HL-60/S4 treated with retinoic acid at 250 ng/mL for 4 days and 3 days (cell line): ENCODE data around the gene DUOX1.
"Not testable (repeated sequence)": the region's sequence is repeated elsewhere in the genome, so short reads cannot be mapped to it uniquely, and the experiment has no call there.

Experiments
- in situ Hi-C: fragments of 300-500 bp; cut with MboI; formaldehyde crosslinking; loops from 2 replicates; pipeline ENCODE4 v1.7.0; 2022; ENCODE audit warnings: low sequenced_read_pairs

The DUOX1 gene

DNA sequence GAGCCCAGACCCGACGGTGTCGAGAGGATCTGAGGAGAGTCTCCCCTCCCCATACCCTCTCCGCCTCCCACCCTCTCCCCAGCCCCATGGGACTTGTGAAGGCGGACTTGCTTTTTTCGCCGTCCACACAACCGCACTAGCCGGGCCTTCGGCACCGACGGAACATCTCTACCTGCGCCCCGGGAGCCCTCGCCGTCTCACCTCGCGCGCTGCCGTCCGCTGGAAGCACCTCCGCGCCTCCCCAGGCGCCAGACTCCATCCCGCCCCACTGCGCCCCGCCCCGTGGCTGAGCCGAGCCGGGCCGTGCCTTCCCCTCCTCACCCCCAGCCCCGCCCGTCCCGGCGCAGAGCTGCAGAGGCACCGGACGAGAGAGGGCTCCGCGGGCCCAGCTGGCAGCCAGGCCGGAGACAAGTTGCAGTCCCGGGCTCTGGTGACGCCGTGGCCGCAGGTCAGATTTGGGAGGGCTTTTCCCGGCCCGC lies at the start of gene DUOX1, which contains the start of gene DUOXA1:
Gene DUOX1 (plus strand): TSS at position 344 of the 479 bp plus-strand sequence. CDS start 1,973 bp downstream, outside the sequence.
Gene DUOXA1 (minus strand): TSS at position 229 of the 479 bp plus-strand sequence. CDS start 6,865 bp downstream, outside the sequence.
- in situ Hi-C loops = no loop called here

DNA sequence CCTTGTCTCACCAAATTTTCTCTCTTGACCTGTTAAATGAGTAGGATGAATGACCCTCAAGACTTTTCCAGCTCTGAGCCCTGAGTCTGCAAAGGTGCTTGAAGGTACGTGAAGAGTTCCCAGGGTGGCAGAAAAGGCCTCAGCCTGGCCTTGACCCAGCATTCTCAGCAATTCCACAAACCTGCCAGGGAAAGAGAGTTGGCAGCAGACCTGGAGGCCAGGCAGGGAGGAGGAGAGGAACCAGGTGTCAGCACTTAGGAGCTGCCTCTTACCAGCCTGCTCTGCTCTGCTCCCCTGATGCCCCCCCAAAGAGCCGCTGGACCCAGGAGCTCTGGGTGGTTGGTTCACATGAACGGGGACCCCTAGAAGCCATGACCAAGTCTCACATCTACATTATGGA lies 49.2 kb upstream of the DUOX1 start:
- in situ Hi-C loops = not testable (repeated sequence)

DNA sequence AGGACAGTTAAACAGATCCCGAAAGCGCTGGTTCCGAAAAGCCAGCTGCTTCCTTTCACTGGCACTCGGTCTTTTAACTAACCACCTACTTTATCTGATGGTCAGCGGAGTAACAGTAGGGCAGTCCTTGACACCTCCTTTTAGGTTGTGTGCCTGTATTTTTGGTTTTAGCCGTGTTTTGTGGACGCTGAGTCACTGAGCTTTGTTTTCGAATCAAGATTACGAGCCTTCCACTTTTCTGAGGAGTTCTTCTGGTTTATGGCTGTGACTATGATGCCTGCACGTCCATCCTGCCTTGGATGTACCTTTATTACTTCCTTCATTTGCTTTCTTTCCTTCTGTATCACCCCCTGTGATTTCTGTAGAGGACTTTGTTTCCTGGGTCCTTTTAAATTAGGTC lies 47.4 kb upstream of the DUOX1 start:
- in situ Hi-C loops = not testable (repeated sequence)

DNA sequence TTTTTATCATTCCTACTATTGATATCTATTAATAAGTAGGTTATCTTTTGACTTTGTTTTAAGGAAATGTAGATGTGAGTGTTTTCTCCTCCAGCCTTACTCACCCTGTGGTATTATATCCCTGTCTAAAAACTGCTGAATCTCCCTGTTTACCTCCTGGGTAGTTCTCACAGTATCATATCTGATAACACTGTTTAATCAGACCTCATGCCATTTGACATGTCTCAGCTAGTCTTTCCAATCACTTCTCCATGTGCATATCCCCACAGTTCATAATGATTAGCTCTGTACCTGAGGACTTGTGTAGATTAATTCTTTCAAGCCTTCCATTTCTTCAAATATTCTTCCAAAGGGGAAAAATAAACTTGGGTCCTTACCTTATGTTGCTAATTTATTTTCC lies 46.6 kb upstream of the DUOX1 start:
- in situ Hi-C loops = no loop called here

DNA sequence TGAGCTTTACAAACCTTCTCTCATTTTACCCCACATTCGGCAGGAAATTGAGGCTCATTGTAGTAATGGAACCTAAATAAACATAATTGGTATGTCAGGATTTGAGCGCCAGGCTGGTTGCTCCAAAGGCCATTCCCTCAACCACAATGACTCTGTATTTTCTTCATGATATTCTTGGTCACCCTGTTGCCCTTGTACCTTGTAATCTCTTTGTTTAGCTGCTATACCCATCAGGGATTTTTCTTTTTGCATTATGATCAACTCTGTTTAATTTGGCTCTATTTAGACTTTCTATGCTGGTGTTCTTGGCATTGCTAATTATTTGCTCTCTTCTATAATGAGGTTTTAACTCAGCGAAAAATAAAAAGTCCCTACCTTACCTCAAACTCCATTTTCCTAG lies 45.6 kb upstream of the DUOX1 start:
- in situ Hi-C loops = no loop called here

DNA sequence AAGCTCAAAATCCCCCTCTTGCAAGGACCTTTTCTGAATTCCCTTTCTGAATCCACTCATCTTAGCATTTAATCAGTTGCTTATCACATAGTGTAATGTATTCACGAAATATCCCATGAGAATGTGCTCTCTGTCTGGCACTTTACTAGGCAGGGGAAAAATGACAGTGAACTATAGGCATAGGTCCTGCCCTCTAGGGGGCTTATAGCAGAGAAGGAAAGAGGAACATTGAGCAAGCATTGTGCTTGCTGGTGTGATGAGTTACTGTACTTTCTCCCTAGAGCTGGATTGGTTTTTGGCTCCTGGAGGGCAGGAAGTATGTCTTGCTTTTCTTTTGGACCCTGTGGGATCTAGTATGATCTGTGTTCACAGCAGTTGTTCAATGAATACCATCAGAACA lies 42.3 kb upstream of the DUOX1 start:
- in situ Hi-C loops = no loop called here

DNA sequence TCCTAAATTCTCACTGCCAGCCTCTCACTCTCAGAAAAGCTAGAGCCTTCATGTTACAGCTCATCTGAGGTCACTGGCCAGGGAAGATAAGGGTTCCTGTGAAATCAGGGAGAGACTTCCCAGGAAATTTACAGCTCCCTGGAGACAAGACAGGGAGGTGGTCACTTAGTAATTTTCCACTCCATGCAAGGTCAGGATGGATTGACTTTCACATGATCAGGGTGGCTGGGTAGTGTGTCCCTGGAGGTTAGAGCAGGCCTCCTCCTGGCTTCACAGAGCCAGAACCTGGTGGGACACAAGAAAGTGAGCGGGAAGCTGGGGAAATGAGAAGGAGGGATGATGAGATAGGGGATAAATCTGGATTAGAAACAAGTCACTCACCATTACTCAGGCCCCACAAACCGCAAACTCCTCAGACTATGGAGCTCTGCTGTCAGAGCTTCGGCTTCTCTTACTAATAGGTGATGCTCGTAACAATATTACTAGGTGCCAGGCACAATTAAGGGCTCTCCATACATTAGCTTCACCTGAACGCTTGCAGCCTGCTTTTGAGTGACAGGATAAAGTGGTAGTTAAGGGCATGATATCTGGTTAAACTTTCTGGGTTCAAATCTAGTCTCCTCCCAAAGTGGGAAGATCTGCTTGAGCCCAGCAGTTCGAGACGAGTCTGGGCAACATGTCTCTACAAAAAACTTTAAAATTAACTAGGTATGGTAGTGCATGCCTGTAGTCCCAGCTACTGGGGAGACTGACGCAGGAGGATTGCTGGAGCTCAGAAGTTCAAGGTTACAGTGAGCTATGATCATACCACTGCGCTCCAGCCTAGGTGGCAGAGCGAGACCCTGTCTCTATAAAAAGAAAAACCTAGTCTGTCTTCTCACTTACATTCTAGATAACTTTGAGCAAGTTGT lies 40.7 kb upstream of the DUOX1 start:
- in situ Hi-C loops = no loop called here

DNA sequence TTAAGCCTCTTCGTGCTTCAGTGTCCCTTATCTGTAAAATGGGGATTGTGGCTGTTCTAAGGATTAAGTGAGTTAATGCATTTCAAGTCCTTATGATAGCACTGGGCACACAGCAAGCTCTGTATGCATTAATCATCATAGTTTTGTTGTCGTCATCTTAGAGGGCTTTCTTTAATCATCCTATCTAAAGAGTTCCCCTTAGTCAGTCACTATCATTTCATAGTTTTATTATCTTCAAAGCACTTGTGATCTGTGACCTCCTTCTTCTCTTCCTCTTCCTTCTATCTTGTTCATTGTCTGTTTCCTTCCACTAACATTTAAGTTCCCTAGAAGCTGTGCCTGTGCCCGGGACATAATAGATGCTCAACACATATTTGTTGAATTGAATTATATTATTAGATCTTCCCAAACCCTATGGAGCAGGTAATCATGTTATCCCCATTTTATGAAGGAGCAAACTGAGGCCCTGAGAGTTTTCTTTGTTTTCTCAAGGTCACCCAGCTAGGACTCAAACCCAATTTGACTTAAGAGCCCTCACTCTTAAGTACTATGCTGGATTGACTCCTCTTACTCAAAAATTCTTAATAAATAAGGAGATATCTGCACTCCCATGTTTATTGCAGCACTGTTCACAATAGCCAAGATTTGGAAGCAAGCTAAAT lies 40.0 kb upstream of the DUOX1 start:
- in situ Hi-C loops = no loop called here

DNA sequence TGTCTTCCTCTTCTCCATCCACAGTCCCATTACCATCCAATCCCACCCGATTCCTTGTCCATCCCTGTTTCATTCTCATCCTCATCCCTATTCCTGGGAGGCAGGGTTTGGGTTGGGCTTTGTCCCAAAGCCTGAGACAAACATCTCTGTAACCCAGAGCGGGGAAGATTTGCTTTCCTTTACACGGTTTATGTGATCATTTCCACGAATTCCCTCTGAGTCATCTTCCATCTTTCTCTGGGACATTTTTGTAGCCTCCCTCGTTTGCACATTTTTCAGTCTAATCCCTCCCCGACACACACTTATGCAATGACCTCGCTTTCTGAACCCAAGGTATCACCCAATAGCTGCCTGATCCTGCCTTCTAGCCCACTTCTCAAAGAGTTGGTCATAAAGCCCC lies 38.6 kb upstream of the DUOX1 start:
- in situ Hi-C loops = no loop called here

DNA sequence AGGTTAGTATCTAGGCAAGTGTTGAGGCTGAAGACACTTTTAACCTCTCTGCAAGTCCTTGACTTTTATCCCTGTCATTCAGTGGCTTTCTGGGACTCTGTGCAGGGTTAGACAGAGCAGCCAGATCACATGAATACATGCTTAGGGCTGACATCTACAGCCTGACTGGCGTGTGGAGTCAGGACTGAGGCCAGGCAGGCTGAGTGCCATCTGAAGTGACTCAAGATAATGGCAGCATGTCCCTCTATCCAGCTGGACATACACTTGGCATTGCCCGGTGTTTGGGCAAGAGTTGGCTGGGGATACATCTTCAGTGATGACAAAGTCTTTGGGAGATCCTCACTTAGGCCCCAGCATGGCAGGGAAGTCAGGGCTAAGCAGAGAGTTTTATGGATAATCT lies 38.2 kb upstream of the DUOX1 start:
- in situ Hi-C loops = no loop called here

DNA sequence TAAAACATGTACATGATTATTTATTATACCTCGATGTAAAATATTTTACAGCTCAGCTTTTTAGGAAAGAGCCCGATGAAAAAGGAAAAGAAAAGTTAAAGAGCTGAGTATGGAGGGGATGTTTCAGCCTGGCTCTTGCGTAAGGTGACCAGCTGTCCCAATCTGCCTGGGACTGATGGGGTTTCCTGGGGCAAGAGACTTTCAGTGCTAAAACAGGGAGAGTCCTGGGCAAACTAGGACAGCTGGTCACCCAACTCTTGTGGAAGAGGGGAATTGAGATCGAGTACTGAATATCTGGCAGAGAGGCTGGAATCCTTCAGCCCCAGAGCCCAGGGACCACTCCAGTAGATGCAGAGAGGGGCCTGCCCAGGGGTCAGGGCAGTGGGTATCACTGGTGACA lies 36.8 kb upstream of the DUOX1 start:
- in situ Hi-C loops = no loop called here

DNA sequence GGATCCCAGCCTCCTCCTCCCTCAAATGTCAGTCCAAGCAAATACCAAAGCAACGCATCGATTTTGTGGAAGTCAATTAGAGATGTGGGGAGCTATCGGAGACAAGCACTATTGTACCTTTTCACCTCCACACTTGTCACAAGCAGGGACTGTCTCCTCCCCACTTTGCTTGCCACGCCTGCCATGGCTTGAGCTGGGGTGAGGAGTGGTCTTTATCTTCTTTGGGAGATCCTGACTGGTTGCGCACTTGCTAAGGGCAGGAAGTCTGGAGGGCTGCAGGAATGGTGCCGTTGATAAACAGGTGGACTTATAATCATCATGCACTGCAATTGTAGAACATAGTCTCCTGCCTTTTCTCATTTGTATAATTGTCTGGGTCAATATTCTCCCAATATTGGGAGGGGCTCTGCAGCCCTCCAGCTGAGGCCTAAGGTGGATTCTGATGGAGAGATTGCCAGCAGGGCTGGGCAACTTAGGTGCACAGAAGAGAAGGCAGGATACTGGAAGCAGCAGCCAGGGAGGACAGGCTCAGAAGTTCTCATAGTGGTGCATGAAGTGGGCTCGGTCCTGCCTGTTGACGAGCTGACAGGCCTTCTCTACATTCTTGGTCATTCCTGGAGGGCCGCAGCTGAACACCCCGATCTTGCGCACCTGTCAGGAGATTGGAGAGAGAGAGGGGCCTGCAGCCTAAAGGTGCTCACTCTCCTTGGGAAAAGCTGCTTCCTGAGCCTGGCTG lies 36.0 kb upstream of the DUOX1 start:
- in situ Hi-C loops = no loop called here

DNA sequence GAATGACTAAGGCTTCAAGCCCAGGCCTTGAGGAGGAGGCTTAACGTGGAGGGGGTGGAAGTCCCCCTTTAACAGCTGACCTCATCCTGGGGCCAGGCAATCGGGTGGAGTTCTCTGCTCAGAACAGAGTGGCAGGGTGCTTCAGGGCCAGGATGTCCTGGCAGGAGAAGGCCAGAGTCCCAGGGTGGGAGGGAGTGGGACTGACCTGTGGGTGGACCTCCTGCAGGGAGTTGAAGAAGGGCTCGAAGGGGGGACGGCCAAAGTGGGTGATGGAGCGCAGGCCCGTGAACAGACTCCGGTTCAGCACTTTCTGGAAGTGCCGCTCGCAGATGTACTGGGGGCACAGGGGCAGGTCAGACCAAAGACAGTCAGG lies 35.5 kb upstream of the DUOX1 start:
- in situ Hi-C loops = no loop called here

DNA sequence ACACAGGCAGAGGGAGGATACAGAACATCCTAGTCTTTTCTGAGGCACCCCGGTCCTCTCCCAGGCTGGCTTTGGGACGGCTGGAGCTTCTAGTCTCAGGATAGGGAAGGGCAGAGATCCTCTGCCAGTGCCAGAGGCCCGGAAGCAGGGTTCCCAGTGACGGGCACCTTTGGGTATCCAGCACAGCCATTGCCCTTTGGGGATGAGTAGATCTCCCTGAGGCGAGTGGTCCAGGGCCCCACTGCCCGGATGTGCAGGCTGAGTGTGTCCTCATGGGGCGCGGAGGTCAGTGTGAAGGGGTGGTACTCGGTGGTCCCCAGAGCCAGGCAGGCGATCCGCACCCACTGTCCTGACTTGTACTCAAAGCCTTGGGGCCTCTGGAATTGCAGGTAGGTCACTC lies 34.1 kb upstream of the DUOX1 start:
- in situ Hi-C loops = no loop called here

DNA sequence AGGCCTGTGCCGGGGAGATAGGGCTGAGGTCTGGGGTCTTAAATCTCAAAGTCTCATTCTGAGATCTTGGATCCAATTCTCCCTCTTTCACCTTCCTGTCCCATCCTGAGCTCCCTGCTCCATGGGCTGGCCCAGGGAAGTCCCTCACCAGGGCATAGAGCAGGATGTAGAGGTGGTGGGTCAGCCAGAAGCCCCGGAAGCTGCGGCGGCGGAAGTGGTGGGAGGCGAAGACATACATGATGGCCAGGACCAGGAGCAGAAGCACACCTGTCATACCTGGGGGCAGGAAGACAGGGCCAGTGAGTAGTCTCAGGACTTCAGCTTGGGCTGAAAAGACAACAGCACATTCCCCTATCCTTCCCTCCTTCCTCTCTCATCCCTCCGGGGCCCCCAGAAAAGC lies 32.3 kb upstream of the DUOX1 start:
- in situ Hi-C loops = no loop called here

DNA sequence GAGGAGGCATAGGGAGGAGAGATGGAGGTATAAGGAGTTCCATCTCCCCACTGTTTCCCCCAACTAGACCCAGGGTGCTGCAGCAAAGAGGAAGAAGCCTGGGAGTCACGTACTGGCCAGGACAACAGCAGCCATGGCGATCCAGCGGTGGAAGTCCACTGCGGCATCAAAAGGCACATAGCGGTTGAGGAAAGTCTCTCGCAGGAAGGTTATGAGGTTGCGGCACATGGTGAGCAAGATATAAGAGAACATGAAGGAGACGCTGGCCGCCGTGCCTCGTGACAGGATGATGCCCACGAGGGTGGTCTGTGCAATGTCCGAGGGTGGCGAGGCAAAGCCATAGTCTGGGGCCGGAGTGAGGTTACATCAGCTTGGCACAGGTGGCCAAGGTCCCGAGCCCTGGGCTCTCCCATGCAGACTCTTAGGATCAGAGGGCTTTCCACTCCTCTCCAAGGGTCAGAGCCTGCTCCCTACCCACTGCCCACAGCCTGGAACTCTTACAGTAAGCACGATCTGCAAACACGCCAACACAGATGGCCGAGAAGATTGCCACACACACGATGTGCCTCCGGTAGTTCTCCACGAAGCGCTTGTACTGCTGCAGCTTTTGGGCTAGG lies 30.1 kb upstream of the DUOX1 start:
- in situ Hi-C loops = no loop called here

DNA sequence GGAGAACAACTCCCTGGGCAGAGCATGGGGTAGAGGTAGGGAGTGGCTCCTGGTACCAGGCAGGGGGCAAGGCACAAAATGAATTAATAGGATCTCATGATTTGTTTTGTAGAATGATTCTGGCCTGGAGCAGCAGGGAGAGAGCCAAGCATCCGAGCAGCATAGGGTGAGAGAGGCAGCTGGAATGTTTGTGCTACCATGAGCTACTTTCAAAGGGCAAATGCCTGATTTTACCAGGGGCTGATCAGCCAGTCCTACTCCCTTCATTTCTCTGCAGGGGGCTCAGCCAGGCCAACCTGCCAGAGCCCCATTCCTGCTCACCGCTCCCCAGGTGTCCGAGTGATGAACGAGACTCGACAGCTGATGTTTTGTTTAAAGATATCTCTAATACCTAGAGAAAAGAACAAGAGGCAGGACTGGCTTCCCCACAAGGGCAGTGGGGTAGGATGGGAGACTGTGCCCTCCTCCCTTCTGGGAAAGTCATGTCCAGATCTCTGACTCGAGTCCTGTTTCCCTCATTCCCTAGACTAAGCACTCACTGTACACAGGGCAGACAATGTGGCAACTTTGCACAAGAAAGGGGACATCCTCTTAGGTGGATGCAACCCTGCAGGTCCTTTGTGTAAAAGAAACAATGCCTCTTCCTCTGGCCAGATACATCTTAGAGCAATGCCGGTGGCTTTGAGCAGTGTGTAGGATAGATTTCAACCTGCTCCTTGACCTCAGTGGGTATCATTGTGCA lies 28.7 kb upstream of the DUOX1 start:
- in situ Hi-C loops = no loop called here

DNA sequence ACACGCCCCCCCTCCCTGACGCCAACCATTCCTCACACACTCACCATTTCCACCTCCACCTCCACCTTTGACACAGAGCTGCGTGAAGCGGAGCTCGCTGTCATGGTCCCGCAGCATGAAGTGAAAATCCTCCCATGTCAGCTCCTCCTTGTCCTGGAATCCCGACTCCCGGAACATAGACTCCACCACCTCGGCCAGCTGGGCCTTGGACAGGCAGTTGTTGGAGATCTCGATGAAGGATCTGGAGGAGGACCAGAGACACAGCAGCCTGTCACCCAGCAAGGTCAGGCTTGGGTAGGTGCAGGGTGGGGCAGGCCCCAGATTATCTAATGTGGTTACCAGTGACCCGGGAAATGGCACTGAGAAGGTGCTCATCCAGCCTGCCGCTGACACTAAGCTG lies 28.0 kb upstream of the DUOX1 start:
- in situ Hi-C loops = no loop called here

DNA sequence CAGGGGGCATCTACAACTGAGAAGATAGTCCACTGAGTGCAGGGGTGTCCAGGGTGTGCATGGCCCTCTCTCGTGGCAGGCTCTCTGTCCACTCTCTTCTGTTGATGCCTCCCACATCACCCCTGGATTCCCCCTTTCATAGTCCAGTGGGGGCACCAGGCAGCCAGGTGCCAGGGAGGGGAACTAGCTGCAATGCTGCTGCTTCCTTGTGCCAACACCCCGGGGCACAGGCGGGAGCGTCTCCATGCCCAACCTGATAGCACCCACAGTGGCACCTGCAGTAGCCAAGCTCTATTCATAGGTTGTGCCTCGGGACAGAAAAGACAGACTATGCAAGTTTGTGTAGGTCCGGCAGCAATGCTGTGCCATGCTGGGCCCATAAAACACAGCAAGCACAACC lies 27.6 kb upstream of the DUOX1 start:
- in situ Hi-C loops = no loop called here

DNA sequence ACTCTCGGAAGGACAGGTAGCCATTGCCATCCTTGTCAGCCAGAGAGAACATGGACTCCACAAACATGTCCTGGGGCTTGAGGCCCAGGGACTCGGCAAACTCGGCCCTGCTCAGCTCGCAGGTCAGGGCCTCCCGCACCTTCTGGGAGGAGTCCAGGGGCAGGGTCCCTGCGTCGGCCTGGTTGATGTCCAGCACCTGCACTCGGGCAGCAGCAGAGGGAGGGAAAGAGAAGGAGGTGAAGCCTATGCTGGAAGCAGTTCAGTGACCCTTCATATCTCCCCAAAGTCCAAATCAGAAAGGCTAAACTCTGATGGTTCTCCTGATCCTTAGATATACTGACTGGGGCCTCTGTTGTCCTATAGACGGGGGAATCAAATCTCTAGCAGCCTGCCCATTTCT lies 25.6 kb upstream of the DUOX1 start:
- in situ Hi-C loops = not testable (repeated sequence)
